ENCODE data around the gene IFT122. TPM values are rescaled to one million over a fixed set of nuclear protein-coding genes. Genes with fewer than 3 reads are reported as not detected.
A peak's percentile ranks its signal among the peaks of the same experiment; 100 is the strongest.

The IFT122 gene
- total RNA-seq, 1 donor from 2014 or later: 9.1 TPM

DNA sequence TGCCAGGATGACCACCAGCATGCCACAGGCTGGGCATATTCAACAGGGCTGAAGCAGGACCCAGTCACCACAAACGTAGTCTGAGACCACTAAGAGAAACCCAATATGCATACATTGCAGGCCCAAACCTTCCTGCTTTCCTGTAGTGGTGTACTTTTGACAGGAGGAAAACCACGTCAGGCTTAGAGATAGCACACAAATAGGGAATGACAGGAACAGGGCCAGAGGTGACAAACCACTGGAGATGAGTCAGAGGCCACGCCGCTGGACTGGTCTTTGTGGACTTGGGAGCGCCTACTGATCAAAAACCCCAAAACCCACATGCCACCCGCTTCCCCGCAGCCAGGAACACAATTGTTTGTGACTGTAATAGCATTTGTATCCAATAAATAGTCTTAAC, 8.0 kb upstream of the IFT122 start:
- no peaks in the 10 kb centered on the region for H3K36me3 ChIP-seq (ENCODE audit: control insufficient read depth, insufficient read depth, low read length)
- H3K4me3 ChIP-seq (ENCODE audit: low read depth, low read length): no peak overlapping the region
- TF ChIP-seq CTCF (IDR thresholded peaks at IDR 0.05; ENCODE audit: insufficient read depth, low read length, poor library complexity, severe bottlenecking): no peak

DNA sequence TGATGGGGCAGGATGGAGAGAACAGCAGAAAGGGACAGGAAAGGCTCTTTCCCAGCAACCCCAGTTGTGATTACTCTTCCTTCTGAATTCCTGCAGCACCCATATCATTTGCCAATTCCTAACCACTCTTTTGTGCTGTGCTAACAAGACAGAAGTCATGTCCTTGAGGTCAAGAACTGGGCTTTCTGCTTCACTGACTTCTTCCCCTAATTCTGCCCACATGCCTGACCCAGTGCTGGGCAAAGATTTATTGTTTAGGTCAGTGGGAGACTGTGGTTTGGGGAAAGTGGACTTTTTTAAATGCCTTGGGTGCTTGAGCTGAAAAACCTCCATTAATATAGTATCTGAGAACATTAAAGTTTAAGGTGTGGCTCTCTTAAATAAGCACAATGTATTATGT, 7.4 kb upstream of the IFT122 start:
- H3K36me3 ChIP-seq (ENCODE audit: control insufficient read depth, insufficient read depth, low read length): no peaks in the 10 kb centered on the region

More for the DNA sequence above, 8.0 kb upstream of the IFT122 start:
- DNase-seq (ENCODE audit: low read depth): no peak
- H3K27me3 ChIP-seq (ENCODE audit: control insufficient read depth, insufficient read depth, low read length): peaks cover 7% of the 10 kb centered on the region

DNA sequence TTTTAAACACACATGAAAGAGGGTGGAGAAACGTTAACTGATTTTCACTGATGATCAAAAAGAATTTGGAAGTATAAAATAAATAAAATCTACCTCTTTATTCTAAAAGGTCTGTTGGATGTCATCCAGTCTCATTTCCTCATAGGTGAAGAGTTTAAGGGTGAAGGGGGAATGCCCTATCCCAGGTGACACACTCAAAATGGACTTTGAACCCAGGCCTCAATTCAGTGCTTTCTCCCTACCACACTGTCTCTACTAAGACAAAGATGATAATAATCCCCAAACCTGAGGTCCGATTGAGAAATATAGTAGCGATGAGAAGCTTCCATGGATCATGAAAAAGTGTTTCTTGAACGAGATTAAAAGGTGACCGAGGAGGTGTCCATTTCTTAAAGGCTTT, 6.5 kb upstream of the IFT122 start:
- Histone ChIP-seq H3K4me3 (ENCODE audit: low read depth, low read length) (no peak overlapping the region), H3K36me3 (ENCODE audit: control insufficient read depth, insufficient read depth, low read length) (no peaks in the 10 kb centered on the region), H3K27me3 (ENCODE audit: control insufficient read depth, insufficient read depth, low read length) (no peaks in the 10 kb centered on the region)
- TF ChIP-seq CTCF (IDR thresholded peaks at IDR 0.05; ENCODE audit: insufficient read depth, low read length, poor library complexity, severe bottlenecking): no peak
- no peak for DNase-seq (ENCODE audit: low read depth)

More for the DNA sequence above, 7.4 kb upstream of the IFT122 start:
- TF ChIP-seq CTCF (IDR thresholded peaks at IDR 0.05; ENCODE audit: insufficient read depth, low read length, poor library complexity, severe bottlenecking): no peak
- DNase-seq (ENCODE audit: low read depth): no peak
- Histone ChIP-seq H3K4me3 (ENCODE audit: low read depth, low read length) (no peak overlapping the region), H3K27me3 (ENCODE audit: control insufficient read depth, insufficient read depth, low read length) (peaks cover 2% of the 10 kb centered on the region)

GRCh38 chr3:129434140-129434539, 5.9 kb upstream of the IFT122 start:
- TF ChIP-seq CTCF (IDR thresholded peaks at IDR 0.05; ENCODE audit: insufficient read depth, low read length, poor library complexity, severe bottlenecking): no peak
- no peak overlapping the region for H3K4me3 ChIP-seq (ENCODE audit: low read depth, low read length)
- H3K27me3 ChIP-seq (ENCODE audit: control insufficient read depth, insufficient read depth, low read length): no peaks in the 10 kb centered on the region
- H3K36me3 ChIP-seq (ENCODE audit: control insufficient read depth, insufficient read depth, low read length): no peaks in the 10 kb centered on the region
- no peak for DNase-seq (ENCODE audit: low read depth)

- TF ChIP-seq CTCF (IDR thresholded peaks at IDR 0.05; ENCODE audit: insufficient read depth, low read length, poor library complexity, severe bottlenecking): no peak
- H3K4me3 ChIP-seq (ENCODE audit: low read depth, low read length): no peak overlapping the region
- no peaks in the 10 kb centered on the region for H3K36me3 ChIP-seq (ENCODE audit: control insufficient read depth, insufficient read depth, low read length)
- no peak for DNase-seq (ENCODE audit: low read depth)
- H3K27me3 ChIP-seq (ENCODE audit: control insufficient read depth, insufficient read depth, low read length): no peaks in the 10 kb centered on the region
Measured at GRCh38 chr3:129435367-129435766, 4.7 kb upstream of the IFT122 start.

GRCh38 chr3:129439226-129439816, 703 bp upstream of the IFT122 start:
- H3K36me3 ChIP-seq (ENCODE audit: control insufficient read depth, insufficient read depth, low read length): no peaks in the 10 kb centered on the region
- peak overlapping the region; percentile 98 for H3K4me3 ChIP-seq (ENCODE audit: low read depth, low read length)
- no peaks in the 10 kb centered on the region for H3K27me3 ChIP-seq (ENCODE audit: control insufficient read depth, insufficient read depth, low read length)
- no peak for DNase-seq (ENCODE audit: low read depth)
- no peak for TF ChIP-seq CTCF (IDR thresholded peaks at IDR 0.05; ENCODE audit: insufficient read depth, low read length, poor library complexity, severe bottlenecking)
